Glomerular visceral epithelial cell (primary cell): ENCODE results near the gene CR1L.
"Not testable (repeated sequence)": the region's sequence is repeated elsewhere in the genome, so short reads cannot be mapped to it uniquely, and the experiment has no call there.

Experiments used
- DNase-seq: peaks from one replicate; pipeline ENCODE4 v3.0.0-alpha.2; 2016; ENCODE audit errors: extremely low spot score

The CR1L gene

GRCh38 chr1:207644852-207645634, at the start of gene CR1L:
Gene CR1L, plus strand, starts transcription at chr1:207645133. Its CDS starts 101 bp downstream, at chr1:207645234.
- peak; percentile 62 for DNase-seq

DNA sequence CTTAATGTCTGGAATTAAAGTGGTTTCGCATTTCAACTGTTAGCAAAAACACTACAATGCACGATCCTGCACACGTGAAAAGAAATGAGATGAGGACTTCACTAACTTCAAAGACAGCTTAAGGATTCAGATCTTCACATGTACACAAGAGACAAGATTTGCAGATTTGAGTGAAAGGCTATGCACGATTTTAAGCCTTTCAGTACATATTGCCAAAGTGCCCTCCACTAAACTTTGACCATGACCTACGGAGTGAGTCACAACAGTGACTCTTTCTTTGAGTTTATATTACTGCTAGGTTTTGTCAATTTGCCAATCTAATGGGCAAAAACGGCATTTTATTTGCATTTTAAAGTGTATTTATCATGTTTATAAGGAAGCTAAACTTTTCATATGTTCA, 41.2 kb upstream of the CR1L start:
- DNase-seq = no peak

GRCh38 chr1:207605444-207606361, 39.2 kb upstream of the CR1L start:
- DNase-seq = no peak

GRCh38 chr1:207606362-207606755, 38.6 kb upstream of the CR1L start:
- no peak for DNase-seq

- no peak for DNase-seq
Observed at GRCh38 chr1:207612762-207613161, 32.2 kb upstream of the CR1L start.

DNA sequence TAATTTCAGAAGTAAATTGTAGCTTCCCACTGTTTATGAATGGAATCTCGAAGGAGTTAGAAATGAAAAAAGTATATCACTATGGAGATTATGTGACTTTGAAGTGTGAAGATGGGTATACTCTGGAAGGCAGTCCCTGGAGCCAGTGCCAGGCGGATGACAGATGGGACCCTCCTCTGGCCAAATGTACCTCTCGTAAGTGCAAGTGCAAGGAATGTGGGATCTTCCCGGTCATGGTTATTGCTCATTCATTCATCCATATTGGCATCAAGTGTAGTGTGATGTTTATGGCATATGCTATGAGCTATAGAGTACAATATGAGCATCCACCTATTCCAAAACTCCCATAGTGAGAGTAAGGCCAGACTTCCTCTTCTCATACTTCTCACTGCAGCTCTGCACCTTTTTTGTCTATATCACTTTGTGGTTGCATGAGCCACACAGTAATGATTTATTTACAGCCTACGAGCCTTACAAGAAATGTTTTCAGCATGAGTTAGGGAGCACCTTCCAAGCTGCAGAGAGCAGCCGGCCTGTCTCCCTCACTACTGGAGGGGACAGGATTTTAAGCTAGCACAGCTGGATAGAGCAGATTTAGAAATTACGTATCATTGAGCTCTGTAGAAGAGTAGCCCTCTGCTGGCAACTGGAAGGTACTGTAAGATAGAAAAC, 24.9 kb upstream of the CR1L start:
- DNase-seq = peak; percentile 61

- no peak for DNase-seq
Observed at GRCh38 chr1:207620543-207620893, 24.4 kb upstream of the CR1L start.

GRCh38 chr1:207625504-207626071, 19.3 kb upstream of the CR1L start:
- DNase-seq = not testable (repeated sequence)

DNA sequence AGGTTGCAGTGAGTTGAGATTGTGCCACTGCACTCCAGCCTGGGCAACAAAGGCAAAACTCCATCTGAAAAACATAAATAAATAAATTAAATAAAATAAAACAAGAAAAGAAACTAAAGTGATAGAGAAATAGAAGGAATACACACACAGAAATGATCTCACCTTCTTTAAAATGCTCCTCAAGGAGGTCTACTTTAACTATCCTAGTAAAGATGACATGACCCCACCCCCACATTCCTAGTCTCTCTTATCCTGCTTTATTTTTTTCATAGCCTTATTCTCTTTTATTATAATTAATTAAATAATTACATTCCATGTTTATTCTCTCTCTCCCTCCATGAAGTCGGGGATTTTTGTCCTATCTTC, 18.0 kb upstream of the CR1L start:
- no peak for DNase-seq

GRCh38 chr1:207627496-207627895, 17.4 kb upstream of the CR1L start:
- DNase-seq = no peak

- no peak for DNase-seq
Observed at GRCh38 chr1:207628776-207629175, 16.2 kb upstream of the CR1L start.

GRCh38 chr1:207631137-207631536, 13.8 kb upstream of the CR1L start:
- DNase-seq = no peak

DNA sequence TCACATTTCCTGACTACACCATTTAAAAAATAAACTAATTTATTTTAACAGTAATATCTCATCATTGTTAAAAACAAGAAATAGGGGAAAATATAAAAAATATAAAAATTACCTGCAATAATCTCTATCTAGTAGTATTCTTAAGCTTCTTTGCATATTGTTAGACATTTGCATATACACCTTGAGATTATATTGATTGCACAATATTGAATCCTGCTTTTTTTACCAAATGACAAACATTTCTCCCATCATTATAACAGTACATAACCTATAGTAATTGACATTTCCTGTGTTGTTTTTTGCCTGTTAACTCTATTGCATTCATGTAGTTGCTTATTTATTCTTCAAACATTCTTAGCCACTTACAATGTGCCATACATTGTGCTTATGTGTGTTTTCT, 11.7 kb upstream of the CR1L start:
- DNase-seq = no peak

DNA sequence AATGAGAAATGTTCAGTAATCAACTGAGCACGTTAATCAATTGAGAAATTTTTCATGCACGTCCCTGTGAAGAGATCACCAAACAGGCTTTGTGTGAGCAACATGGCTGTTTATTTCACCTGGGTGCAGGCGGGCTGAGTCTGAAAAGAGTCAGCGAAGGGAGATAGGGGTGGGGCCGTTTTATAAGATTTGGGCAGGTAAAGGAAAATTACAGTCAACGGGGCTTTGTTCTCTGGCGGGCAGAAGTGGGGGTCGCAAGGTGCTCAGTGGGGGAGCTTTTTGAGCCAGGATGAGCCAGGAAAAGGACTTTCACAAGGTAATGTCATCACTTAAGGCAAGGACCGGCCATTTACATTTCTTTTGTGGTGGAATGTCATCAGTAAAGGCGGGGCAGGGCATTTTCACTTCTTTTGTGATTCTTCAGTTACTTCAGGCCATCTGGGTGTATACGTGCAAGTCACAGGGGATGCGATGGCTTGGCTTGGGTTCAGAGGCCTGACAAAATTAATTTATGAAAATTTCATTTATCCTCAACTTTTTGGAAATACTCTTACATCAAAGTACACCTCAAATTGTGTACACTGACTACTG, 11.1 kb upstream of the CR1L start:
- DNase-seq = not testable (repeated sequence)

- not testable (repeated sequence) for DNase-seq
Observed at GRCh38 chr1:207634293-207634692, 10.6 kb upstream of the CR1L start.

GRCh38 chr1:207635569-207636186, 9.3 kb upstream of the CR1L start:
- DNase-seq = not testable (repeated sequence)

- not testable (repeated sequence) for DNase-seq
Observed at GRCh38 chr1:207638487-207639145, 6.3 kb upstream of the CR1L start.

DNA sequence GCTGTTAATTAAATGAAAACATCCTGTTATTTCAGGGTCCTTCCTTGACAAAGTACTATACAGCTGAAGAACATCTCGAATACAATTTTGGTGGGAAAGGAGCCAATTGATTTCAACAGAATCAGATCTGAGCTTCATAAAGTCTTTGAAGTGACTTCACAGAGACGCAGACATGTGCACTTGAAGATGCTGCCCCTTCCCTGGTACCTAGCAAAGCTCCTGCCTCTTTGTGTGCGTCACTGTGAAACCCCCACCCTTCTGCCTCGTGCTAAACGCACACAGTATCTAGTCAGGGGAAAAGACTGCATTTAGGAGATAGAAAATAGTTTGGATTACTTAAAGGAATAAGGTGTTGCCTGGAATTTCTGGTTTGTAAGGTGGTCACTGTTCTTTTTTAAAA, 5.6 kb upstream of the CR1L start:
- not testable (repeated sequence) for DNase-seq

DNA sequence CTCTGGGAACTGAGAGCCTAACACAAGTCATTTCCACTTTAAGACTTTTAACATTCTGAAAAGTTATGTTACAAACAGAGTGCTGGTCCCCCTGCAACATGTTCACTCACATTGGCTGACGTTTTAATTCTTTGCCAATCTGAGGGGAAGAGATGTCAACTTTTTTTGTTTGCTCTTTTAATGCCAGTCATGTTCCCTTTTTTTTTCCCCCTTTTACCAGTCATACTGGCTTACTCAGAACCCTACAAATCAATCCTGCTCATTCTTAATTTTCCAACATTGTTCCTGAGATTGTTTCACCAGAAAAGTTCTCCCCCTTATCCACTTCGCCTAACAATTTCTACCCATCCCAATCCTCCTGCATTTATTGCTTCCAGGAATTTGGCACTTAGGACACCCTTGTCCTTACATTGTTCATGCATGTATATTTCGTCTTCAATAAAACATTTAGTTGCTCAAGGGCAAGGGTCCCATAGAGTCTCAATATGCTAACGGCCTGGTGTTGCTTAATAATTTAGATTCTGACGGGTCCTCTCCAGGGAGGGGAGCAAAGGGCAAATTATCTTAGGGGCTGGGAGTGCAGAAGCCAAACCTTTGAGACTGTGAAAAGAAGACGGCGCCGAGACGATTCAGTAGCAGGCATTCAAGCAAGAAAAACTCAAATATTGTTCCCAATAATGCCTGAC, 624 bp upstream of the CR1L start:
- DNase-seq = no peak

DNA sequence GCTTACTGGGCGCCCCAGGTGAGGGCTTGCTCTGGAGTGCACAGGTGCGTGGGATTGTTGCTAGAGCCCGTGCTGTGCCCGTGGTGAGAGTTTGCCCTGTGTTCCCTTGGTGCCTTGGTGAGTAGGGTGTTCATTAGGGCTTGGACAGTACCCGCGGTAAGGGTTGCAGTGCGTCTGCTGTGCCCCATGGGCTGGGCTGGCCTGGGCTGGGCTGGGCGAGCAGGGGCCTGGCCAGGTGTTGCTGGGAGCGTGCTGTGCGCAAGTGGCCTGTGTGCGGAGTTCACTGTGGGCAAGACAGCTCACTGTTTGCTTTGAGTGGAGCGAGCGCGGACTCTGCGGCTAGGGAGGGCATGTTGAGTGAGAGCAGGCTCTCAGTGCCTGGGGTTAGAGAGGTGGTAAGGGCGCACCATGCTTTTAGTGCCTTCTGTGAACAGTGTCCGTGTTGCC, 725 bp downstream of the CR1L start:
- no peak for DNase-seq
